GM12874 (cell line): ENCODE results near the gene PRRG2.

Source experiments
- CTCF ChIP-seq: IDR thresholded peaks from 2 replicates; pipeline ENCODE4 v1.5.1; 2011; ENCODE audit warnings: low read depth, mild to moderate bottlenecking, control low read depth, low read length, moderate library complexity; ENCODE audit not compliant: insufficient read depth

The PRRG2 gene

GRCh38 chr19:49570138-49570856 lies 10.8 kb upstream of the PRRG2 start:
- peak; percentile 92 for TF ChIP-seq CTCF

- no peak for TF ChIP-seq CTCF
Measured at GRCh38 chr19:49570997-49571676, 10.0 kb upstream of the PRRG2 start.

GRCh38 chr19:49573009-49573408 lies 8.1 kb upstream of the PRRG2 start:
- no peak for TF ChIP-seq CTCF

GRCh38 chr19:49573425-49573824 lies 7.7 kb upstream of the PRRG2 start:
- TF ChIP-seq CTCF: no peak

GRCh38 chr19:49574206-49574755 lies 6.8 kb upstream of the PRRG2 start:
- TF ChIP-seq CTCF: no peak

- TF ChIP-seq CTCF: no peak
Measured at GRCh38 chr19:49579193-49579592, 1.9 kb upstream of the PRRG2 start.

- no peak for TF ChIP-seq CTCF
Measured at GRCh38 chr19:49579947-49580263, 1.2 kb upstream of the PRRG2 start.
